HCT116 (cell line): ENCODE measurements around the gene EPDR1. TPM values are rescaled to one million over a fixed set of nuclear protein-coding genes. Genes with fewer than 3 reads are reported as not detected.

ENCODE experiments used
- ATAC-seq: fragments of 200-7000 bp; cut with Tn5 transposase; 2 replicates; pipeline ENCODE4 v1.9.1; 2020; ENCODE audit warnings: mild to moderate bottlenecking, moderate library complexity
- BruUV-seq: library from RNA; stranded (reverse); fragments of 400-500 nt; replicated peaks from 2 replicates; lab custom pipeline; 2021; lab: Mats Ljungman, UMichigan
- CTCF ChIA-PET: fragments of 300-600 bp; sonication (Branson Sonifier 250); formaldehyde crosslinking; loops from one replicate; lab custom pipeline; 2021; ENCODE audit warnings: antibody characterized with exemption; lab: Charles Lee
- POLR2A ChIA-PET: fragments of 300-600, 350-600 bp; sonication (Branson Sonifier 250); formaldehyde crosslinking; loops from one replicate; lab custom pipeline; 2021; ENCODE audit warnings: antibody characterized with exemption; lab: Charles Lee
- RAD21 ChIA-PET, 2 experiments: fragments of 300-600 bp; sonication (Branson Sonifier 250); formaldehyde crosslinking; loops; one replicate each; lab custom pipeline; 2023; ENCODE audit warnings: low total read pairs in 2 of 2; ENCODE audit not compliant: uncharacterized antibody in 2 of 2, unreplicated experiment in 2 of 2, low non-redundant PET in 1 of 2; lab: Charles Lee
- DNase-seq: peaks from one replicate; pipeline ENCODE4 v3.0.0-alpha.2; 2010; ENCODE audit warnings: low read depth, low spot score
- H2AFZ ChIP-seq: fragments of 200-600 bp; shearing (Covaris generic), sonication (generic); 2 replicates; pipeline ENCODE4 v1.6.1; 2017; ENCODE audit warnings: low read depth, mixed run types, mixed read lengths, antibody characterized with exemption, low read length; ENCODE audit not compliant: poor library complexity, severe bottlenecking
- H3K27ac ChIP-seq: 2 replicates; pipeline ENCODE4 v1.5.1; 2012; ENCODE audit warnings: low read depth, low read length
- H3K27me3 ChIP-seq: fragments of 200-600 bp; sonication (generic); 2 replicates; pipeline ENCODE4 v1.6.1; 2016; ENCODE audit warnings: mixed run types, low read length, mixed read lengths; ENCODE audit not compliant: insufficient read depth
- H3K36me3 ChIP-seq, 2 experiments: fragments of 200-500 bp in 1 of 2; fragments of 200-600 bp in 1 of 2; sonication (Bioruptor generic) in 1 of 2; sonication (generic) in 1 of 2; 2 replicates each; pipeline versions ENCODE4 v1.5.1 to v1.6.1; 2014 to 2016; ENCODE audit warnings: low read length in 2 of 2, inconsistent platforms in 1 of 2, mixed read lengths in 1 of 2, mixed run types in 1 of 2; ENCODE audit not compliant: insufficient read depth in 2 of 2, control insufficient read depth in 1 of 2
- H3K4me1 ChIP-seq, 2 experiments: fragments of 200-600 bp in 1 of 2; sonication (generic) in 1 of 2; 2 replicates each; pipeline versions ENCODE4 v1.5.1 to v1.6.1; 2012 to 2017; ENCODE audit warnings: low read length in 2 of 2, inconsistent platforms in 1 of 2, mild to moderate bottlenecking in 1 of 2, mixed read lengths in 1 of 2, mixed run types in 1 of 2, moderate library complexity in 1 of 2; ENCODE audit not compliant: insufficient read depth in 2 of 2, control insufficient read depth in 1 of 2
- H3K4me2 ChIP-seq: fragments of 200-600 bp; sonication (generic); 2 replicates; pipeline ENCODE4 v1.6.1; 2017; ENCODE audit warnings: mixed run types, low read length, mixed read lengths
- H3K4me3 ChIP-seq, 2 experiments: fragments of 200-600 bp in 1 of 2; sonication (generic) in 1 of 2; replicated peaks in 1 of 2; 2 replicates each; pipeline ENCODE4 v1.5.1; 2011 to 2016; ENCODE audit warnings: low read length in 2 of 2, control low read depth in 1 of 2, low read depth in 1 of 2, mild to moderate bottlenecking in 1 of 2, mixed read lengths in 1 of 2, mixed run types in 1 of 2
- H3K79me2 ChIP-seq: fragments of 200-600 bp; sonication (generic); 2 replicates; pipeline ENCODE4 v1.6.1; 2017; ENCODE audit warnings: mild to moderate bottlenecking, mixed run types, low read length, moderate library complexity, mixed read lengths; ENCODE audit not compliant: insufficient read depth
- H3K9ac ChIP-seq: fragments of 200-600 bp; sonication (generic); 2 replicates; pipeline ENCODE4 v1.6.1; 2016; ENCODE audit warnings: low read length, mixed read lengths
- H3K9me2 ChIP-seq: fragments of 200-600 bp; sonication (generic), shearing (Covaris generic); 2 replicates; pipeline ENCODE4 v1.6.1; 2017; ENCODE audit warnings: mixed run types, mild to moderate bottlenecking, moderate library complexity; ENCODE audit not compliant: insufficient read depth
- H3K9me3 ChIP-seq, 2 experiments: fragments of 200-500 bp in 1 of 2; fragments of 200-600 bp in 1 of 2; sonication (Bioruptor generic) in 1 of 2; sonication (generic) in 1 of 2; 2 replicates each; pipeline ENCODE4 v1.6.1; 2014 to 2017; ENCODE audit warnings: low read length in 2 of 2, mixed read lengths in 2 of 2, inconsistent platforms in 1 of 2, low read depth in 1 of 2, mild to moderate bottlenecking in 1 of 2, mixed run types in 1 of 2, moderate library complexity in 1 of 2; ENCODE audit not compliant: control insufficient read depth in 1 of 2, insufficient read depth in 1 of 2
- H4K20me1 ChIP-seq: fragments of 200-600 bp; sonication (generic), shearing (Covaris generic); 2 replicates; pipeline ENCODE4 v1.6.1; 2017; ENCODE audit warnings: mixed run types, mild to moderate bottlenecking, moderate library complexity; ENCODE audit not compliant: insufficient read depth
- CBX3 ChIP-seq: IDR thresholded peaks from 2 replicates; pipeline ENCODE4 v1.6.1; 2012; ENCODE audit warnings: low read depth
- CEBPB ChIP-seq: IDR thresholded peaks from 2 replicates; pipeline ENCODE4 v1.6.1; 2012; ENCODE audit warnings: low read depth
- ELF1 ChIP-seq: IDR thresholded peaks from 2 replicates; pipeline ENCODE4 v1.6.1; 2012; ENCODE audit warnings: low read depth, borderline replicate concordance
- EZH2 ChIP-seq: fragments of 200-600 bp; sonication (generic); IDR thresholded peaks from 2 replicates; pipeline ENCODE4 v1.6.1; 2017; ENCODE audit warnings: antibody characterized with exemption, mixed run types
- EZH2phosphoT487 ChIP-seq: fragments of 200-600 bp; IDR thresholded peaks from 2 replicates; pipeline ENCODE4 v1.6.1; 2018; ENCODE audit warnings: antibody characterized with exemption, borderline replicate concordance
- JUND ChIP-seq: IDR thresholded peaks from 2 replicates; pipeline ENCODE4 v1.6.1; 2012
- POLR2AphosphoS5 ChIP-seq: IDR thresholded peaks from 2 replicates; pipeline ENCODE4 v1.6.1; 2011; ENCODE audit warnings: mild to moderate bottlenecking, low read depth, low read length, moderate library complexity
- RAD21 ChIP-seq: IDR thresholded peaks from 2 replicates; pipeline ENCODE4 v1.6.1; 2012; ENCODE audit warnings: low read depth, mild to moderate bottlenecking
- SIN3A ChIP-seq: IDR thresholded peaks from 2 replicates; pipeline ENCODE4 v1.6.1; 2012; ENCODE audit warnings: low read depth
- SP1 ChIP-seq: IDR thresholded peaks from 2 replicates; pipeline ENCODE4 v1.6.1; 2012; ENCODE audit warnings: low read depth
- SRF ChIP-seq: IDR thresholded peaks from 2 replicates; pipeline ENCODE4 v1.6.1; 2012; ENCODE audit warnings: low read depth
- TCF7L2 ChIP-seq: IDR thresholded peaks from 2 replicates; pipeline ENCODE4 v1.7.0; 2011; ENCODE audit warnings: borderline replicate concordance, inconsistent platforms; ENCODE audit not compliant: insufficient read depth, insufficient read length; ENCODE audit errors: extremely low read depth
- YY1 ChIP-seq: IDR thresholded peaks from 2 replicates; pipeline ENCODE4 v1.6.1; 2011; ENCODE audit warnings: low read length, low read depth, moderate library complexity, mild to moderate bottlenecking; ENCODE audit not compliant: insufficient replicate concordance; ENCODE audit errors: extremely low read depth
- ZFX ChIP-seq: fragments of 450-650 bp; IDR thresholded peaks from 2 replicates; pipeline ENCODE4 v1.6.1; 2017
- ZNF274 ChIP-seq: fragments of 200-500 bp; sonication (Bioruptor generic); IDR thresholded peaks from 2 replicates; pipeline ENCODE4 v1.6.1; 2014; ENCODE audit warnings: mild to moderate bottlenecking, low read depth, low read length, inconsistent platforms
- intact Hi-C: fragments of 100-400 bp; cut with micrococcal nuclease; formaldehyde crosslinking; loops from 2 replicates; pipeline ENCODE4 v1.10.0; 2022
- total RNA-seq: library from RNA; stranded (reverse); gene quantifications from one replicate; pipeline ENCODE4 v1.2.1, GENCODE V29; 2021; ENCODE audit not compliant: unreplicated experiment
- TF ChIP-seq, protein P1 (sequence below): IDR thresholded peaks from 2 replicates; pipeline ENCODE4 v1.6.1; 2012; ENCODE audit warnings: low read depth
- TF ChIP-seq, protein P2 (sequence below): IDR thresholded peaks from 2 replicates; pipeline ENCODE4 v1.6.1; 2012
- TF ChIP-seq, protein P3 (sequence below): IDR thresholded peaks from 2 replicates; pipeline ENCODE4 v1.6.1; 2012

The EPDR1 gene
- total RNA-seq, 1 experiment from 2014 or later, result 8.0 TPM

DNA sequence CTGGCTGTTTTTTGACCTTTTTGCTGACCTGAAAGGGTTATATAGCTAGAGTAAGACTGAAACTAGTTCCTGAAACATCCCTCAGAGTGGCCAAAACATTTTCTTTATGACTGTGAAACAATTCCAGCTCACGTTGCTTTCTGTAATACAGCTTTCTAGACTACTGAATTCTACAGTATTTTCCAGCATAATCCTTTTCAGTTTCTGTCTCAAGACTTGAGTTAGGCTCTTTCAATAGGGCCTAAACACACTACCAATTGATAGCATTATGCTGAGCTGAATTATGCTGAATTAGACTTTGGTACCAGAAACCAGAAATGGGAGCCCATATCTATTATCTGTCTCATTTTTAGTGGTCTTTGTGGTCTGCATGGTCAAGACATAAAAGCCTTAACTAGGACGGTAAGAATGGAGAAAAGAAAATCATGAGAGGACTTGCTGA is 72.6 kb downstream of the EPDR1 start (continued):
- TF ChIP-seq, protein P1, sequence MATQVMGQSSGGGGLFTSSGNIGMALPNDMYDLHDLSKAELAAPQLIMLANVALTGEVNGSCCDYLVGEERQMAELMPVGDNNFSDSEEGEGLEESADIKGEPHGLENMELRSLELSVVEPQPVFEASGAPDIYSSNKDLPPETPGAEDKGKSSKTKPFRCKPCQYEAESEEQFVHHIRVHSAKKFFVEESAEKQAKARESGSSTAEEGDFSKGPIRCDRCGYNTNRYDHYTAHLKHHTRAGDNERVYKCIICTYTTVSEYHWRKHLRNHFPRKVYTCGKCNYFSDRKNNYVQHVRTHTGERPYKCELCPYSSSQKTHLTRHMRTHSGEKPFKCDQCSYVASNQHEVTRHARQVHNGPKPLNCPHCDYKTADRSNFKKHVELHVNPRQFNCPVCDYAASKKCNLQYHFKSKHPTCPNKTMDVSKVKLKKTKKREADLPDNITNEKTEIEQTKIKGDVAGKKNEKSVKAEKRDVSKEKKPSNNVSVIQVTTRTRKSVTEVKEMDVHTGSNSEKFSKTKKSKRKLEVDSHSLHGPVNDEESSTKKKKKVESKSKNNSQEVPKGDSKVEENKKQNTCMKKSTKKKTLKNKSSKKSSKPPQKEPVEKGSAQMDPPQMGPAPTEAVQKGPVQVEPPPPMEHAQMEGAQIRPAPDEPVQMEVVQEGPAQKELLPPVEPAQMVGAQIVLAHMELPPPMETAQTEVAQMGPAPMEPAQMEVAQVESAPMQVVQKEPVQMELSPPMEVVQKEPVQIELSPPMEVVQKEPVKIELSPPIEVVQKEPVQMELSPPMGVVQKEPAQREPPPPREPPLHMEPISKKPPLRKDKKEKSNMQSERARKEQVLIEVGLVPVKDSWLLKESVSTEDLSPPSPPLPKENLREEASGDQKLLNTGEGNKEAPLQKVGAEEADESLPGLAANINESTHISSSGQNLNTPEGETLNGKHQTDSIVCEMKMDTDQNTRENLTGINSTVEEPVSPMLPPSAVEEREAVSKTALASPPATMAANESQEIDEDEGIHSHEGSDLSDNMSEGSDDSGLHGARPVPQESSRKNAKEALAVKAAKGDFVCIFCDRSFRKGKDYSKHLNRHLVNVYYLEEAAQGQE, result no peak
- TF ChIP-seq SP1, result no peak
- TF ChIP-seq ZNF274, result no peak
- no peak for TF ChIP-seq EZH2
- no peak for TF ChIP-seq YY1
- TF ChIP-seq CBX3, result no peak
- no peak for TF ChIP-seq SRF

DNA sequence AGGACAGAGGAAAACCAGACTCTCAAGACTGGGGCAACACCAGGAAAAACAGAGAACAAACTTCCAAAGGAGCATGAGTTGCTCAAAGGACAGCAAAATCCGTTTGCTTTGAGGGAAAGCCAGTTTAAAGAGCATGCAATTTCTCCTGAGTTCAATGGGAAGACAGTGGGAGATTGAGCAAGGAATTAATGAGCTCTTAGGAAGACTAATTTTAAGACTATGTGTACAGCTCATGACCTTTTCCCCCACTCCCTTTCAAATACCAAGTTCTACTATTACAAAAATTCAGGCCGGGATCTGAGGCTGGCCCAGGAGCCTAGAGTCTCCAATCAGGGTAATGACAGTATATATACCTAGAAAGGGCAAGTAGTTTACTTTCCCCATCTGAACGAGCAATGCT is 79.2 kb downstream of the EPDR1 start:
- Histone ChIP-seq H4K20me1 (no peaks in the 10 kb centered on the region), H2AFZ (no peak overlapping the region), H3K79me2 (no peaks in the 10 kb centered on the region), H3K36me3 (no peaks in the 10 kb centered on the region), H3K27me3 (no peaks in the 10 kb centered on the region), H3K4me1 (no peaks in the 10 kb centered on the region), H3K9me2 (no peaks in the 10 kb centered on the region), H3K9me3 (no peaks in the 10 kb centered on the region), H3K9ac (no peak overlapping the region), H3K4me3 (no peak overlapping the region), H3K27ac (no peak overlapping the region), H3K4me2 (no peak overlapping the region)
- POLR2A ChIA-PET, result no interaction called here
- RAD21 ChIA-PET, result no interaction called here
- ATAC-seq (no peak), DNase-seq (no peak)
- CTCF ChIA-PET, result no interaction called here
- no TSS peak for BruUV-seq
- intact Hi-C loops, result no loop called here
- no peak for TF ChIP-seq EZH2phosphoT487
- TF ChIP-seq, protein P2, sequence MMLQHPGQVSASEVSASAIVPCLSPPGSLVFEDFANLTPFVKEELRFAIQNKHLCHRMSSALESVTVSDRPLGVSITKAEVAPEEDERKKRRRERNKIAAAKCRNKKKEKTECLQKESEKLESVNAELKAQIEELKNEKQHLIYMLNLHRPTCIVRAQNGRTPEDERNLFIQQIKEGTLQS, result no peak
- TF ChIP-seq, protein P3, sequence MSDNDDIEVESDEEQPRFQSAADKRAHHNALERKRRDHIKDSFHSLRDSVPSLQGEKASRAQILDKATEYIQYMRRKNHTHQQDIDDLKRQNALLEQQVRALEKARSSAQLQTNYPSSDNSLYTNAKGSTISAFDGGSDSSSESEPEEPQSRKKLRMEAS, result no peak
- TF ChIP-seq ZFX, result no peak
- no peak for TF ChIP-seq SRF
- no peak for TF ChIP-seq TCF7L2
- no peak for TF ChIP-seq EZH2
- TF ChIP-seq CEBPB, result no peak
- TF ChIP-seq CBX3, result no peak
- no peak for TF ChIP-seq ELF1
- TF ChIP-seq SIN3A, result no peak
- TF ChIP-seq JUND, result no peak
- TF ChIP-seq, protein P1, result no peak
- TF ChIP-seq RAD21, result no peak
- no peak for TF ChIP-seq ZNF274
- TF ChIP-seq POLR2AphosphoS5, result no peak
- no peak for TF ChIP-seq YY1
